ENCODE data around the gene OR6K3. TPM values are rescaled to one million over a fixed set of nuclear protein-coding genes. Genes with fewer than 3 reads are reported as not detected.

The OR6K3 gene
- not detected in 2 replicates for total RNA-seq

GRCh38 chr1:158720620-158721019 is at the start of gene OR6K3:
Gene OR6K3, minus strand, starts transcription at chr1:158720720. Its CDS starts 2,605 bp downstream, at chr1:158718115.

GRCh38 chr1:158754420-158754819 is 33.9 kb upstream of the OR6K3 start, which contains the start of gene OR6K6:
Gene OR6K6, plus strand, starts transcription at chr1:158754720. Its CDS starts 168 bp downstream, at chr1:158754888.

GRCh38 chr1:158700552-158700951 is 20.0 kb downstream of the OR6K3 start, which contains the start of gene OR6K2:
Gene OR6K2, minus strand, starts transcription at chr1:158700652. Its CDS starts 0 bp downstream, at chr1:158700652.

GRCh38 chr1:158686111-158687009 is 34.2 kb downstream of the OR6K3 start, which contains the start of gene SPTA1:
Gene SPTA1, minus strand, starts transcription at chr1:158686715. Its CDS starts 198 bp downstream, at chr1:158686517.

Other genes with a start within 250 kb of the OR6K3 start
- not detected in 2 replicates for gene OR10R2, start 248.5 kb downstream of the OR6K3 start, total RNA-seq
- not detected in 2 replicates for gene OR6Y1, start 166.3 kb downstream of the OR6K3 start, total RNA-seq
- not detected in 2 replicates for gene OR6P1, start 150.1 kb downstream of the OR6K3 start, total RNA-seq
- gene OR10X1, start 140.8 kb downstream of the OR6K3 start, total RNA-seq, result not detected in 2 replicates
- gene OR10Z1, start 115.5 kb downstream of the OR6K3 start, total RNA-seq, result not detected in 2 replicates
- gene SPTA1, start 34.0 kb downstream of the OR6K3 start, total RNA-seq, result under 0.01 and 0.90 TPM in 2 replicates
- not detected in 2 replicates for gene OR6K2, start 20.1 kb downstream of the OR6K3 start, total RNA-seq
- gene OR6K6, start 34.0 kb upstream of the OR6K3 start, total RNA-seq, result not detected in 2 replicates
- not detected in 2 replicates for gene OR6N1, start 51.5 kb upstream of the OR6K3 start, total RNA-seq
- not detected in 2 replicates for gene OR6N2, start 60.5 kb upstream of the OR6K3 start, total RNA-seq
- gene MNDA, start 110.6 kb upstream of the OR6K3 start, total RNA-seq, result not detected in 2 replicates
- gene PYHIN1, start 210.8 kb upstream of the OR6K3 start, total RNA-seq, result not detected in 2 replicates